ENCODE data around the gene CBX7.

Gene CBX7

DNA sequence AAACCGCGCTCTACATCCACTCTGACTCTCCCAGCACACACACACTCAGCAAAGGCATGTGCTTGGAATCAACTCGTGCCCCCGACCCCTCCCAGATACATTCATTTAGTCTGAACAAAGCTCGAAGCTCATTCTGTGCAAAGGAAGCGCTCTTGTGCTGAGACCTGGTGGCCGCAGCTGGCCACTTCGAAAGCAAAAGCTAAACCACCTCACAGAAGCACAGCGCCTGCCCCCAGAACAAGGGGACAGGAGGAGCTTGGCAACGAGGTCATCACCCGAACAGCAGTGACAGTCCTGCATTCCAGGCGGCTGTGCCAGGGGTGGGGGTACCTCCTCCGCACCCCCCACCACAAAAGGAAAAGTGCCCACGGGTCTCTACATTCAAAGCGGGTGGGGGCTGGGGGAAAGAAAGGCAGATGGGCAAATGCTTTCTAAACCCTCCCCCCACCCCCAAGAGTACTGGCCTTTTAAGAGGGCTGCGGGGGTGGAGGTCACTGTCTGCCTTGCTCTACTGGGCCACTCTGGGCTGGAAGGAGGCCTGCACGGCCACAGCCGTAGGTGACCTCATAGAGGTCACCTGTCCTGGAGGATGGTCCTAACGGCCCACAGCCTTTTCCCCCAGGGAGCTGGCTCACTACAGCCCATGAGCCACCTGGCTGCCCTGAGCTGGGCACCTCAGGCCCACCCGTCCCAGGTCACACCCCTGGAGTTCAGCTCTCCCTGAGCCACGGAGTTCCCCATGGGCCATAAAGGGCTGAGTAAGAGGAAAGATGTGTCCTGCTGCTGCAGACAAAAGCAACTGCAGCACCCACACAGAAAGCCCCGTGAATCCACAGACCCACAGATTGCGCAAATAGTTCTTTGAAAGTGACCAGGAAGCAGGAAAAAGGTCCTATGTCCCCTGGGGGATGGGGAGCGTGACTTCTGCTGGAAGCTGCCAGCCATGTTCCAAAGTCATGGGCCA is 21.3 kb downstream of the CBX7 start:
- Histone ChIP-seq H3K36me3 (ENCODE audit: control insufficient read depth, insufficient read depth, low read length) (no peaks in the 10 kb centered on the region), H3K4me3 (ENCODE audit: extremely low read depth, insufficient read depth, low read length, poor library complexity, severe bottlenecking) (no peak overlapping the region), H3K4me1 (ENCODE audit: control insufficient read depth, insufficient read depth, low read length, poor library complexity, severe bottlenecking) (peaks cover 18% of the 10 kb centered on the region), H3K27ac (ENCODE audit: low read depth, low read length, severe bottlenecking) (no peak overlapping the region), H3K9me3 (ENCODE audit: control insufficient read depth, low read length) (no peaks in the 10 kb centered on the region)
- WGBS, 2 experiments (ENCODE audit: insufficient coverage in 2 of 2), result 56 to 62% methylated on average over 16 to 20 of the region's 24 CpGs

GRCh38 chr22:39130152-39130704 is 22.3 kb downstream of the CBX7 start:
- Histone ChIP-seq H3K4me1 (ENCODE audit: control insufficient read depth, insufficient read depth, low read length, poor library complexity, severe bottlenecking) (peaks cover 18% of the 10 kb centered on the region), H3K9me3 (ENCODE audit: control insufficient read depth, low read length) (no peaks in the 10 kb centered on the region), H3K36me3 (ENCODE audit: control insufficient read depth, insufficient read depth, low read length) (no peaks in the 10 kb centered on the region), H3K4me3 (ENCODE audit: extremely low read depth, insufficient read depth, low read length, poor library complexity, severe bottlenecking) (no peak overlapping the region), H3K27ac (ENCODE audit: low read depth, low read length, severe bottlenecking) (no peak overlapping the region)
- 85 to 87% methylated on average over 8 of the region's 8 CpGs for WGBS, 2 experiments (ENCODE audit: insufficient coverage in 2 of 2)

GRCh38 chr22:39129746-39130145 is 22.7 kb downstream of the CBX7 start:
- Histone ChIP-seq H3K27ac (ENCODE audit: low read depth, low read length, severe bottlenecking) (no peak overlapping the region), H3K9me3 (ENCODE audit: control insufficient read depth, low read length) (no peaks in the 10 kb centered on the region), H3K4me3 (ENCODE audit: extremely low read depth, insufficient read depth, low read length, poor library complexity, severe bottlenecking) (no peak overlapping the region), H3K36me3 (ENCODE audit: control insufficient read depth, insufficient read depth, low read length) (no peaks in the 10 kb centered on the region), H3K4me1 (ENCODE audit: control insufficient read depth, insufficient read depth, low read length, poor library complexity, severe bottlenecking) (peaks cover 18% of the 10 kb centered on the region)
- WGBS, 2 experiments (ENCODE audit: insufficient coverage in 2 of 2), result 92 to 95% methylated on average over 9 of the region's 9 CpGs

- peaks cover 18% of the 10 kb centered on the region for H3K4me1 ChIP-seq (ENCODE audit: control insufficient read depth, insufficient read depth, low read length, poor library complexity, severe bottlenecking)
- H3K36me3 ChIP-seq (ENCODE audit: control insufficient read depth, insufficient read depth, low read length), result no peaks in the 10 kb centered on the region
- no peaks in the 10 kb centered on the region for H3K9me3 ChIP-seq (ENCODE audit: control insufficient read depth, low read length)
- 94% methylated on average over 2 of the region's 4 CpGs; no CpG with 5 or more reads in 1 of the 2 experiments for WGBS, 2 experiments (ENCODE audit: insufficient coverage in 2 of 2)
- no peak overlapping the region for H3K4me3 ChIP-seq (ENCODE audit: extremely low read depth, insufficient read depth, low read length, poor library complexity, severe bottlenecking)
- no peak overlapping the region for H3K27ac ChIP-seq (ENCODE audit: low read depth, low read length, severe bottlenecking)
Observed at GRCh38 chr22:39129081-39129480, 23.4 kb downstream of the CBX7 start.

DNA sequence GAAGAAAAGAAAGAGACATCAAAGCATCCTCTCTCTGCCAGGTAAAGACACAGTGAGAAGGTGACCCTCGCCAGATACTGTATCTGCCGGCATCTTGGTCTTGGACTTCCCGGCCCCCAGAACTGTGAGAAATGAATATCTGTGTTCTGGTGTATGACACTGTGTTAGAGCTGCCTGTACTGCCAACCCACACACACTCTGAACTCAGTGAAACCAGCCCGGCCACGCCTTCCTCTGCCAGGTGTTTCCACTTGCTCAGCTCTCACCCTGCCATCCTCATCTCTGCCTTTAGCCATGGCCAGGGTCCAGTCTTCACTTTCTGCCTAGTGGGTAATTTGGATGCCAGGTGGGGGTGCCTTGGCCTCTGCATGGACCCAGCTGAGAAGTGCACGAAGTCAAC is 24.0 kb downstream of the CBX7 start:
- WGBS, 2 experiments (ENCODE audit: insufficient coverage in 2 of 2), result 82 to 85% methylated on average over 2 to 4 of the region's 6 CpGs
- H3K27ac ChIP-seq (ENCODE audit: low read depth, low read length, severe bottlenecking), result no peak overlapping the region
- H3K4me1 ChIP-seq (ENCODE audit: control insufficient read depth, insufficient read depth, low read length, poor library complexity, severe bottlenecking), result peaks cover 21% of the 10 kb centered on the region
- H3K36me3 ChIP-seq (ENCODE audit: control insufficient read depth, insufficient read depth, low read length), result no peaks in the 10 kb centered on the region
- H3K9me3 ChIP-seq (ENCODE audit: control insufficient read depth, low read length), result no peaks in the 10 kb centered on the region
- H3K4me3 ChIP-seq (ENCODE audit: extremely low read depth, insufficient read depth, low read length, poor library complexity, severe bottlenecking), result no peak overlapping the region

DNA sequence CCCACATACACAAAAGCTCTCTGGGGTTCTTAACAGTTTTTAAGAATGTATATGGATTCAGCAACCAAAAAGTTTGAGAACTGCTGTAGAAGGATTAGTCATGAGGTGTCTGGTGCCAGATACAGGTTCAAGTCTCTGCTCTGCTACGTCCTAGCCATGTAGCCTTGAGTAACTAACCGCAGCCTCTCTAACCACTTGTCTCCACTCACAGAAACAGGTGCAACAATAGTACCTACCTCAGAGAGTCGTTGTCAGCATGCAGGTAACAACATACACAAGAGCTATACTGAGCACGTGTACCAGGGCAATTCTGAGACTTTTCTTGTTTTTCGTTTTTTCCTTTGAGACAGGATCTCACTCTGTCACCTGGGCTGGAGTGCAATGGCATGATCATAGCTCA is 26.9 kb downstream of the CBX7 start:
- H3K9me3 ChIP-seq (ENCODE audit: control insufficient read depth, low read length), result no peaks in the 10 kb centered on the region
- 94 to 96% methylated on average over 5 of the region's 5 CpGs for WGBS, 2 experiments (ENCODE audit: insufficient coverage in 2 of 2)

GRCh38 chr22:39123751-39124581 is 28.5 kb downstream of the CBX7 start:
- Histone ChIP-seq H3K4me3 (ENCODE audit: extremely low read depth, insufficient read depth, low read length, poor library complexity, severe bottlenecking) (no peak overlapping the region), H3K4me1 (ENCODE audit: control insufficient read depth, insufficient read depth, low read length, poor library complexity, severe bottlenecking) (peaks cover 2% of the 10 kb centered on the region), H3K27ac (ENCODE audit: low read depth, low read length, severe bottlenecking) (no peak overlapping the region), H3K9me3 (ENCODE audit: control insufficient read depth, low read length) (no peaks in the 10 kb centered on the region), H3K36me3 (ENCODE audit: control insufficient read depth, insufficient read depth, low read length) (no peaks in the 10 kb centered on the region)
- 37 to 49% methylated on average over 19 to 22 of the region's 33 CpGs for WGBS, 2 experiments (ENCODE audit: insufficient coverage in 2 of 2)

More for the DNA sequence above, 26.9 kb downstream of the CBX7 start:
- Histone ChIP-seq H3K27ac (ENCODE audit: low read depth, low read length, severe bottlenecking) (no peak overlapping the region), H3K36me3 (ENCODE audit: control insufficient read depth, insufficient read depth, low read length) (no peaks in the 10 kb centered on the region), H3K4me1 (ENCODE audit: control insufficient read depth, insufficient read depth, low read length, poor library complexity, severe bottlenecking) (peaks cover 11% of the 10 kb centered on the region), H3K4me3 (ENCODE audit: extremely low read depth, insufficient read depth, low read length, poor library complexity, severe bottlenecking) (no peak overlapping the region)

DNA sequence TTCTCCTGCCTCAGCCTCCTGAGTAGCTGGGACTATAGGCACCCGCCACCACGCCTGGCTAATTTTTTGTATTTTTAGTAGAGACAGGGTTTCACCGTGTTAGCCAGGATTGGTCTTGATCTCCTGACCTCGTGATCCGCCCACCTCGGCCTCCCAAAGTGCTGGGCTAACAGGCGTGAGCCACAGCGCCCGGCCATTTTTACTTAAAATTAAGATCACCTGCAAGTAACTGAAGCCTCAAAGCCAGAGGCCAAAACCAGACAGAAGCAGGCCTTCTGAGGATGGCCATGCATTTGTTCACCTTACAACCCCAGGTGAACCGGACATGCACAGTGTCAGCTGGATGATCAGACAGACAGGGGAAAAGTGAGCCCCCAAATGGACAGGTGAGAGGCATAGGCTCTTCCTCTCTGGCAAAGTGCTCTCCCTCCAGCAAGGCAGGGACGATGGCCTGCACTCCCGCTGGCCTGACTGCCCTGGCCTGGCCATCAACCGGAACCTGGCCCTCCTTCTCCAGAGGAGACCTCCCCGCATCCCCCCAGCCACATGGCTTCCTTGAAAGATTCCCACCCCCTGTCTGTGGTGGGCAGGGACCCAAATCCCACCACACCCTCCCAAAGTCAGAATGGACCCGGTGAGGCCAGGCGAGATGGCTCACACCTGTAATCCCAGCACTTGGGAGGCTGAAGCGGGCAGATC is 29.6 kb downstream of the CBX7 start:
- Histone ChIP-seq H3K4me1 (ENCODE audit: control insufficient read depth, insufficient read depth, low read length, poor library complexity, severe bottlenecking) (peaks cover 2% of the 10 kb centered on the region), H3K9me3 (ENCODE audit: control insufficient read depth, low read length) (no peaks in the 10 kb centered on the region), H3K36me3 (ENCODE audit: control insufficient read depth, insufficient read depth, low read length) (no peaks in the 10 kb centered on the region), H3K27ac (ENCODE audit: low read depth, low read length, severe bottlenecking) (no peak overlapping the region), H3K4me3 (ENCODE audit: extremely low read depth, insufficient read depth, low read length, poor library complexity, severe bottlenecking) (no peak overlapping the region)
- WGBS, 2 experiments (ENCODE audit: insufficient coverage in 2 of 2), result 93% methylated on average over 12 to 14 of the region's 17 CpGs

DNA sequence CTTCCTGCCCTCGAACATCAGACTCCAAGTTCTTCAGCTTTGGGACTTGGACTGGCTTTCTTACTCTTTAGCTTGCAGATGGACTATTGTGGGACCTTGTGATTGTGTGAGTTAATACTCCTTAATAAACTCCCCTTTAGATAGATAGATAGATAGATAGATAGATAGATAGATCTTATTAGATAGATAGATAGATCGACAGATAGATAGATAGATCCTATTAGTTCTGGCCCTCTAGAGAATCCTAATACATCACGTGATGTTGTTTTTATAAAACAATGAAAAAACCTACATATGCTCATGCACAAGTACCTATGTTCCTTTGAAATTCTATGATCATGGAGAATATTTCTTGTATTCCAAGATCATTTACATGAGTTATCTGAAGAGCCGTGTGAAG is 31.5 kb downstream of the CBX7 start:
- H3K4me1 ChIP-seq (ENCODE audit: control insufficient read depth, insufficient read depth, low read length, poor library complexity, severe bottlenecking), result peaks cover 2% of the 10 kb centered on the region
- 85 to 100% methylated on average over 1 to 2 of the region's 4 CpGs for WGBS, 2 experiments (ENCODE audit: insufficient coverage in 2 of 2)
- no peak overlapping the region for H3K27ac ChIP-seq (ENCODE audit: low read depth, low read length, severe bottlenecking)
- H3K4me3 ChIP-seq (ENCODE audit: extremely low read depth, insufficient read depth, low read length, poor library complexity, severe bottlenecking), result no peak overlapping the region
- H3K9me3 ChIP-seq (ENCODE audit: control insufficient read depth, low read length), result no peaks in the 10 kb centered on the region
- H3K36me3 ChIP-seq (ENCODE audit: control insufficient read depth, insufficient read depth, low read length), result no peaks in the 10 kb centered on the region

DNA sequence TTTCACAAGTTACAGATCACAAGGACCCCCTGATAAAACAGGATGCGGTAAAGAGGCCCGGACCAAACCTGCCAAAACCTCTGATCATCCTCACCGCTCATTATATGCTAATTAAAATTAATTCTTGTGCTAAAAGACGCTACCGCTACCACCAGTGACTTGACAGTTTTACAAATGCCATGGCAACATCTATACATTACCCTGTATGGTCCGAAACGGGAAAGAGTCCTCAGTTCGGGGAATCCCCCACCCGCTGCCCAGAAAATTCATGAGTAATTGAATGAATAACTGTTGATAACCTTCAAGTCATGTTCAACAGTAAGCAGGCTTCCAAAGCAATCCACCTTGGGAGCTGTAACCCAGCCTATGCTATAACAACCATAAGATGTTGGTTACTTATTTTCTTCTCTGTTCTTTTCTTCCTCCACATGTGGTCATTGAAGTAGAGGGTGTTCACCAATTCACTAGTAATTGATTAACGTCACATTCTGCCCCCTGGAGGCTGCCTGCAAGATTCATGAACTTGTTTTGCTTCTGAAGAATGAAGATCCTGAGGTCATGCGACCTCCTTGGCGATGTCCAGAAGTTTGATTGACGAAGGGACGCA is 34.8 kb downstream of the CBX7 start:
- no peaks in the 10 kb centered on the region for H3K36me3 ChIP-seq (ENCODE audit: control insufficient read depth, insufficient read depth, low read length)
- H3K4me1 ChIP-seq (ENCODE audit: control insufficient read depth, insufficient read depth, low read length, poor library complexity, severe bottlenecking), result no peaks in the 10 kb centered on the region
- WGBS, 2 experiments (ENCODE audit: insufficient coverage in 2 of 2), result 49 to 73% methylated on average over 5 to 8 of the region's 14 CpGs
- H3K9me3 ChIP-seq (ENCODE audit: control insufficient read depth, low read length), result no peaks in the 10 kb centered on the region
- no peak overlapping the region for H3K27ac ChIP-seq (ENCODE audit: low read depth, low read length, severe bottlenecking)
- H3K4me3 ChIP-seq (ENCODE audit: extremely low read depth, insufficient read depth, low read length, poor library complexity, severe bottlenecking), result no peak overlapping the region

Measured in mesodermal cell (in vitro differentiated cells).